Hepatocyte (in vitro differentiated cells): ENCODE measurements around the gene GMPR. TPM values are rescaled to one million over a fixed set of nuclear protein-coding genes. Genes with fewer than 3 reads are reported as not detected.

ENCODE experiments used
- DNase-seq: peaks from one replicate; pipeline ENCODE4 v3.0.0-alpha.2; 2016; ENCODE audit warnings: low spot score
- H2AFZ ChIP-seq: fragments of 200-600 bp; sonication (generic); 2 replicates; pipeline ENCODE4 v1.6.0; 2016; ENCODE audit warnings: antibody characterized with exemption, mild to moderate bottlenecking
- H3K27ac ChIP-seq: fragments of 200-600 bp; sonication (generic); 2 replicates; pipeline ENCODE4 v1.5.1; 2016; ENCODE audit warnings: mild to moderate bottlenecking
- H3K27me3 ChIP-seq: fragments of 200-600 bp; sonication (generic); 2 replicates; pipeline ENCODE4 v1.6.1; 2016
- H3K36me3 ChIP-seq: fragments of 200-600 bp; sonication (generic); replicated peaks from 2 replicates; pipeline ENCODE4 v1.5.1; 2016; ENCODE audit warnings: low read depth; ENCODE audit not compliant: insufficient read depth
- H3K4me1 ChIP-seq: fragments of 200-600 bp; sonication (generic); 2 replicates; pipeline ENCODE4 v1.5.1; 2016; ENCODE audit warnings: mild to moderate bottlenecking, moderate library complexity; ENCODE audit not compliant: insufficient read depth
- H3K4me2 ChIP-seq: fragments of 200-600 bp; sonication (generic); 2 replicates; pipeline ENCODE4 v1.6.0; 2016
- H3K4me3 ChIP-seq: fragments of 200-600 bp; sonication (generic); 2 replicates; pipeline ENCODE4 v1.5.1; 2016; ENCODE audit warnings: mild to moderate bottlenecking
- H3K79me2 ChIP-seq: fragments of 200-600 bp; sonication (generic); 2 replicates; pipeline ENCODE4 v1.6.0; 2017; ENCODE audit warnings: mild to moderate bottlenecking
- H3K9me2 ChIP-seq: fragments of 200-600 bp; sonication (generic); replicated peaks from 2 replicates; pipeline ENCODE4 v1.6.0; 2017; ENCODE audit warnings: mild to moderate bottlenecking; ENCODE audit not compliant: insufficient read depth
- H3K9me3 ChIP-seq: fragments of 200-600 bp; sonication (generic); 2 replicates; pipeline ENCODE4 v1.5.1; 2016; ENCODE audit warnings: low read depth, mild to moderate bottlenecking
- H4K20me1 ChIP-seq: fragments of 200-600 bp; sonication (generic); 2 replicates; pipeline ENCODE4 v1.6.0; 2016; ENCODE audit warnings: mild to moderate bottlenecking; ENCODE audit not compliant: insufficient read depth, poor library complexity, severe bottlenecking
- CTCF ChIP-seq: fragments of 200-600 bp; sonication (generic); IDR thresholded peaks from 2 replicates; pipeline ENCODE4 v1.5.1; 2016; ENCODE audit warnings: antibody characterized with exemption, mild to moderate bottlenecking; ENCODE audit not compliant: poor library complexity
- EZH2 ChIP-seq: fragments of 200-600 bp; sonication (generic); IDR thresholded peaks from 2 replicates; pipeline ENCODE4 v1.6.1; 2016; ENCODE audit warnings: antibody characterized with exemption, mild to moderate bottlenecking, borderline replicate concordance
- EZH2phosphoT487 ChIP-seq: fragments of 200-600 bp; sonication (generic); IDR thresholded peaks from one replicate; pipeline ENCODE4 v1.6.1; 2018; ENCODE audit warnings: antibody characterized with exemption, mild to moderate bottlenecking, low read depth, moderate library complexity; ENCODE audit not compliant: unreplicated experiment, severe bottlenecking
- WGBS: methylation state at CpG from one replicate; pipeline ENCODE4 v1.1.6; 2016; ENCODE audit warnings: low lambda C conversion rate; ENCODE audit errors: missing lambda C conversion rate; 5-methylcytosine and 5-hydroxymethylcytosine counted together
- polyA plus RNA-seq: library from polyadenylated mRNA; unstranded; fragments of >200 nt; fragmentation: Nextera tagmentation; extraction: Ambion mirVana; gene quantifications from 2 replicates; pipeline ENCODE4 v1.2.1, GENCODE V29; 2016
- total RNA-seq: library from RNA; depleted of rRNA; stranded (reverse); fragments of >200 nt; gene quantifications from 2 replicates; pipeline ENCODE4 v1.2.3, GENCODE V29; 2014

Gene GMPR
- total and polyA plus RNA-seq, 2 experiments from 2014 or later = 6.1 to 16.5 TPM

GRCh38 chr6:16196984-16197546 lies 41.3 kb upstream of the GMPR start:
- WGBS = 78% methylated on average over 14 of the region's 19 CpGs
- Histone ChIP-seq H3K9me2 (no peaks in the 10 kb centered on the region), H3K4me1 (peaks cover 15% of the 10 kb centered on the region), H3K27ac (no peak overlapping the region), H3K4me3 (no peak overlapping the region), H4K20me1 (no peaks in the 10 kb centered on the region), H3K27me3 (no peaks in the 10 kb centered on the region), H3K9me3 (no peaks in the 10 kb centered on the region), H3K79me2 (no peaks in the 10 kb centered on the region), H3K36me3 (no peaks in the 10 kb centered on the region), H3K4me2 (no peak overlapping the region), H2AFZ (no peak overlapping the region)
- TF ChIP-seq CTCF = no peak
- DNase-seq = no peak

- WGBS = 97% methylated on average over 35 of the region's 50 CpGs
- TF ChIP-seq EZH2phosphoT487 (no peak), EZH2 (no peak), CTCF (no peak)
- Histone ChIP-seq H3K36me3 (no peaks in the 10 kb centered on the region), H3K4me3 (no peak overlapping the region), H3K27ac (no peak overlapping the region), H3K27me3 (no peaks in the 10 kb centered on the region), H3K9me2 (no peaks in the 10 kb centered on the region), H3K4me2 (no peak overlapping the region), H2AFZ (no peak overlapping the region), H3K4me1 (peaks cover 15% of the 10 kb centered on the region), H4K20me1 (no peaks in the 10 kb centered on the region), H3K79me2 (no peaks in the 10 kb centered on the region), H3K9me3 (no peaks in the 10 kb centered on the region)
- DNase-seq = no peak
These were observed 40.2 kb upstream of the GMPR start for GRCh38 chr6:16198061-16198705.

GRCh38 chr6:16199804-16200203 lies 38.6 kb upstream of the GMPR start:
- no peaks in the 10 kb centered on the region for H3K9me3 ChIP-seq
- H3K9me2 ChIP-seq = no peaks in the 10 kb centered on the region
- H2AFZ ChIP-seq = no peak overlapping the region
- H3K4me3 ChIP-seq = no peak overlapping the region
- peaks cover 15% of the 10 kb centered on the region for H3K4me1 ChIP-seq
- no peaks in the 10 kb centered on the region for H3K36me3 ChIP-seq
- no peaks in the 10 kb centered on the region for H4K20me1 ChIP-seq
- no peak for TF ChIP-seq EZH2phosphoT487
- TF ChIP-seq EZH2 = no peak
- H3K27ac ChIP-seq = peak overlapping the region; percentile 46
- H3K27me3 ChIP-seq = no peaks in the 10 kb centered on the region
- H3K79me2 ChIP-seq = no peaks in the 10 kb centered on the region
- peak overlapping the region; percentile 69 for H3K4me2 ChIP-seq
- no peak for DNase-seq
- 64% methylated on average over 5 of the region's 5 CpGs for WGBS

GRCh38 chr6:16200321-16200883 lies 38.0 kb upstream of the GMPR start:
- Histone ChIP-seq H3K27me3 (no peaks in the 10 kb centered on the region), H2AFZ (no peak overlapping the region), H3K9me2 (no peaks in the 10 kb centered on the region), H4K20me1 (no peaks in the 10 kb centered on the region), H3K4me3 (no peak overlapping the region), H3K79me2 (no peaks in the 10 kb centered on the region), H3K4me1 (peaks cover 20% of the 10 kb centered on the region), H3K9me3 (no peaks in the 10 kb centered on the region), H3K4me2 (peak overlapping the region; percentile 69), H3K36me3 (no peaks in the 10 kb centered on the region), H3K27ac (peak overlapping the region; percentile 59)
- WGBS = 45% methylated on average over 18 of the region's 18 CpGs
- TF ChIP-seq CTCF = no peak
- no peak for TF ChIP-seq EZH2phosphoT487
- no peak for TF ChIP-seq EZH2
- DNase-seq = peak; percentile 45
